BE2C (cell line): ENCODE results near the gene NCOA1.
"Not testable (repeated sequence)": the region's sequence is repeated elsewhere in the genome, so short reads cannot be mapped to it uniquely, and the experiment has no call there.

Source experiments
- DNase-seq: peaks from one replicate; pipeline ENCODE4 v3.0.0-alpha.2; 2020
- H3K27me3 ChIP-seq: fragments of 250-450 bp; sonication (Bioruptor Pico); 2 replicates; pipeline ENCODE4 v1.5.1; 2020; ENCODE audit warnings: mild to moderate bottlenecking
- H3K36me3 ChIP-seq: fragments of 250-450 bp; sonication (Bioruptor Pico); 2 replicates; pipeline ENCODE4 v1.5.1; 2020; ENCODE audit warnings: mild to moderate bottlenecking
- H3K4me1 ChIP-seq: fragments of 250-450 bp; sonication (Bioruptor Pico); 2 replicates; pipeline ENCODE4 v1.5.1; 2020
- H3K4me3 ChIP-seq: 2 replicates; pipeline ENCODE4 v1.5.1; 2011; ENCODE audit warnings: low read depth, low read length
- H3K9me3 ChIP-seq: fragments of 250-450 bp; sonication (Bioruptor Pico); 2 replicates; pipeline ENCODE4 v1.5.1; 2020
- TF ChIP-seq, protein P1 (sequence below): IDR thresholded peaks from 2 replicates; pipeline ENCODE4 v1.5.1; 2012; ENCODE audit warnings: mild to moderate bottlenecking, low read depth, low read length

Gene NCOA1

DNA sequence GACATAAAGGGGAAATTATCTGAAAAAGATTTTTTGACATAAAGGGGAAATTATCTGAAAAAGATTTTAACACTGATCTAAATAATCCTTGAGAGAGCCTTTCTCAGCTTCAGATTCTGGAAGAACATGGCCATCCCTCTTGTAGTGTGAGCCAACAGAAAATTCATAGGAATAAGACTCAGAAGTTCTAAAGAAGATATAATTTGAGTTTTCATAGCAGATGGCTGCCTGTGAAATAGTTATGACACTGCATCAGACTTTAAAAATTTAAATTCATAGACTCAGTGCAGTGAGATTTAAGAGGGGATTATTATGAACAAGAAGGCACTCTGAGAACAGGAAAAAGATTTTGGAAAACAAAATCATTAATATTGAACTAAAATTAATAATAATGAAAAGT, 50.6 kb downstream of the NCOA1 start:
- Histone ChIP-seq H3K4me3 (no peak overlapping the region), H3K27me3 (no peaks in the 10 kb centered on the region), H3K4me1 (no peaks in the 10 kb centered on the region), H3K36me3 (no peaks in the 10 kb centered on the region), H3K9me3 (no peaks in the 10 kb centered on the region; the same call in 1 of the 2 replicates)
- TF ChIP-seq, protein P1, sequence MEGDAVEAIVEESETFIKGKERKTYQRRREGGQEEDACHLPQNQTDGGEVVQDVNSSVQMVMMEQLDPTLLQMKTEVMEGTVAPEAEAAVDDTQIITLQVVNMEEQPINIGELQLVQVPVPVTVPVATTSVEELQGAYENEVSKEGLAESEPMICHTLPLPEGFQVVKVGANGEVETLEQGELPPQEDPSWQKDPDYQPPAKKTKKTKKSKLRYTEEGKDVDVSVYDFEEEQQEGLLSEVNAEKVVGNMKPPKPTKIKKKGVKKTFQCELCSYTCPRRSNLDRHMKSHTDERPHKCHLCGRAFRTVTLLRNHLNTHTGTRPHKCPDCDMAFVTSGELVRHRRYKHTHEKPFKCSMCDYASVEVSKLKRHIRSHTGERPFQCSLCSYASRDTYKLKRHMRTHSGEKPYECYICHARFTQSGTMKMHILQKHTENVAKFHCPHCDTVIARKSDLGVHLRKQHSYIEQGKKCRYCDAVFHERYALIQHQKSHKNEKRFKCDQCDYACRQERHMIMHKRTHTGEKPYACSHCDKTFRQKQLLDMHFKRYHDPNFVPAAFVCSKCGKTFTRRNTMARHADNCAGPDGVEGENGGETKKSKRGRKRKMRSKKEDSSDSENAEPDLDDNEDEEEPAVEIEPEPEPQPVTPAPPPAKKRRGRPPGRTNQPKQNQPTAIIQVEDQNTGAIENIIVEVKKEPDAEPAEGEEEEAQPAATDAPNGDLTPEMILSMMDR, result no peak
- no peak for DNase-seq

DNA sequence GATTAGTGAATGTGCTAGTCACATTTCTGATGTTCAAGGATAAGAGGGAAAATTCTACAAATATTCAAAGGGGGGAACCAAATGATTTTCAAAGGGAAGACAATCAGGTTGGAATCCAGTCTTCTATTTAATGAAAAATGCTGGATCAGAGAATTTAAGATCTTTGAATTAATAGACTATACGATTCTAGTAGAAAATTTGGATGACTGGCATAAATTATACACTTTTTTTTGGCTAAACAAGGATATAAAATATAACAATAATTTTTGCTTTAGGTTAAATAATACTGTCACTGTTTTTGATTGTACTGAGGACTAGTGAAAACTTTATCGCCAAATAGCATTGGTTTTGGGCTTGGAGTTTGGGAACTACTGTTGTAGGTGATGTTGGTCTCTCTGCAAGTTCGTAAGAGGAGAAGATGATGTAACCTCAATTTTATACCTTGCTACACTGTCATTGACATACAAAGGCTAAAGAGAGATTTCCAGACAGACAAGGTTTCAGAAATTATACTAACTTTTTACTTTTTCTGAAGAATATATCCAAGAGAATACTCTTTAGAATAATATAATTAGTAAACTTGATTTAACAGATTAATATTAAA, 51.3 kb downstream of the NCOA1 start:
- no peaks in the 10 kb centered on the region; the same call in 1 of the 2 replicates for H3K9me3 ChIP-seq
- H3K4me1 ChIP-seq, result no peaks in the 10 kb centered on the region
- H3K4me3 ChIP-seq, result no peak overlapping the region
- H3K27me3 ChIP-seq, result no peaks in the 10 kb centered on the region
- TF ChIP-seq, protein P1, result no peak
- DNase-seq, result no peak
- no peaks in the 10 kb centered on the region for H3K36me3 ChIP-seq

DNA sequence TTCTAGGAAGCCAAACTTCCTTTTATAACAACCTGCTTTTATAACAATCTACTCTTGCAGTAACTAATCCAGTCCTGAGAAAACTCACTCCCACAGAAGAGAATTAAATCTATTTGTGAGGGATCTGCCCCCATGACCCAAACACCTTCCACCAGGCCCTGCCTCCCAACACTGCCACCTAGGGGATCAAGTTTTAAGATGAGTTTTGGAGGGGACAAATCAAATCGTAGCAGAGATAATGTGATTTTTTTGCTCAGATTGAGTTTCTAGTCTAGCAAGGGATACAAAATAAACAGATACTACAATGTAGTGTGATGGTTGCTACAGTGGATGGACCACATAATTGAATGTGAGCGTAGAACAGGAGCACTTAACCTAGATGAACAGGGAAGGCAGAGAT, 52.2 kb downstream of the NCOA1 start:
- Histone ChIP-seq H3K9me3 (no peaks in the 10 kb centered on the region; the same call in 1 of the 2 replicates), H3K4me1 (no peaks in the 10 kb centered on the region), H3K27me3 (no peaks in the 10 kb centered on the region), H3K36me3 (no peaks in the 10 kb centered on the region), H3K4me3 (no peak overlapping the region)
- peak; percentile 21 for DNase-seq
- TF ChIP-seq, protein P1, result peak; percentile 64

DNA sequence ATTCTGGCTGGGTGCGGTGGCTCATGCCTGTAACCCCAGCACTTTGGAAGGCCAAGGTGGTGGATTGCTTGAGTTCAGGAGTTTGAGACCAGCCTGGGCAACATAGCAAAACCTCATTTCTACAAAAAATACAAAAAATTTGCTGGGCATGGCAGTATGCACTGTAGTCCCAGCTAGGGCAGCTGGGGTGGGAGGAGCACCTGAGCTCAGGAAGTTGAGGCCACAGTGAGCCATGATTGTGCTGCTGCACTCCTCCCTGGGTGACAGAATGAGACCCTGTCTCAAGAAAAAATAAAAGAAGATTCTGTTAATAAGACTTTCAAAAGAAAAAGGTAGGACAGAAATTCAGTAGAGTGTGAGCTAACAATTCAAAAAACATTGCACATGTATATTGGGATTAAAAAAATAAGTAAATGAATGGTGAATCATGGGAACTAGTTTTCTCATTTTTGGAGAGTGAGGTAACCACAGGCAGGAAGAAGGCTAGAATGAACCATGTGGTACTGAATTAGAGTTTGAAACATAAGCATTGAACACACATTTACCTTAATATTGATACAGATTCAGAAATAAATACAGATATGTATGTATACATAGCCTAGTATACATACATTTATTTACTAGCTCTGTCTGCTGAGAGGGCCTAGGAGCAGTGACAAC, 53.5 kb downstream of the NCOA1 start:
- Histone ChIP-seq H3K27me3 (no peaks in the 10 kb centered on the region), H3K9me3 (no peaks in the 10 kb centered on the region; the same call in 1 of the 2 replicates), H3K4me1 (no peaks in the 10 kb centered on the region), H3K4me3 (no peak overlapping the region), H3K36me3 (no peaks in the 10 kb centered on the region)
- no peak for DNase-seq
- TF ChIP-seq, protein P1, result no peak

DNA sequence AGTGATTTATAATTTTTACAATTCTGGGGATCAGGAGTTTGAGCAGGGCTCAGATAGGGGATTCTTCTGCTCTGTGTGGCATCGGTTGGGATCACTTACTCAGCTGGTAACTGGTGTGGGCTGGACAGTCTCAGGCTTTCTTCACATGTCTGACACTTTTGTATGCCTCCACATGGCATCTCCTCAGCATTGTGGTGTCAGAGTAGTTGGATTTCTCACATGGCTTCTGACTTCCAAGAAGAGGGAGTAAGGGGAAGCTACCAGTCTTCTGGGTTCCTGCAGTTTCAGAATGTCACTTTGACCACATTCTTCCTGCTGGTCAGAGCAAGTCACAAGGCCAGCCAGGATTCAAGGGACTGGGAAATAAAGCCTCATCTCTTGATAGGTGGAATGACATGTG, 55.6 kb downstream of the NCOA1 start:
- H3K27me3 ChIP-seq, result no peaks in the 10 kb centered on the region
- no peaks in the 10 kb centered on the region for H3K36me3 ChIP-seq
- no peak for DNase-seq
- H3K4me1 ChIP-seq, result no peaks in the 10 kb centered on the region
- H3K9me3 ChIP-seq, result no peaks in the 10 kb centered on the region; the same call in 1 of the 2 replicates
- TF ChIP-seq, protein P1, result no peak
- H3K4me3 ChIP-seq, result no peak overlapping the region

DNA sequence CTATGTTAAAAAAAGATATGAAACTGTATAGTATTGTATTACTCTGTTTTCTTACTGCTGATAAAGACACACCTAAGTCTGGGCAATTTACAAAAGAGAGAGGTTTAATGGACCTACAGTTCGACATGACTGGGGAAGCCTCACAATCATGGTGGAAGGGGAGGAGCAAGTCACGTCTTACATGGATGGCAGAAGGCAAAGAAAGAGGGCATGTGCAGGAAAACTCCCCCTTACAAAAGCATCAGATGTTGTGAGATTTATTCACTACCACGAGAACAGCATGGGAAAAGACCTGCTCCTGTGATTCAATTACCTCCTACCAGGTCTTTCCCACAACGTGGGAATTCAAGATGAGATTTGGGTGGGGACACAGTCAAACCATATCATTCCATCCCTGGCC, 57.0 kb downstream of the NCOA1 start:
- H3K4me1 ChIP-seq, result no peaks in the 10 kb centered on the region

DNA sequence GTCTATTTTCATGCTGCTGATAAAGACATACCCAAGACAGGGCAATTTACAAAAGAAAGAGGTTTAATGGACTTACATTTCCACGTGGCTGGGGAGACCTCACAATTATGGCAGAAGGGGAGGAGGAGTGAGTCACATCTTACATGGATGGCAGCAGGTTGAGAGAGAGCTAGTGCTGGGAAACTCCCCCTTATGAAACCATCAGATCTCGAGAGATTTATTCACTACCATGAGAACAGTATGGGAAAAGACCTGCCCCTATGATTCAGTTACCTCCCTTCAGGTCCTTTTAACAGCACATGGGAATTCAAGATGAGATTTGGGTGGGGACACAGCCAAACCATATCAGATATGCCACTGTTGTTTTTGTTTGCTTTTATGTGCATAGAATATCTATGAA, 59.2 kb downstream of the NCOA1 start:
- not testable (repeated sequence) for H3K27me3 ChIP-seq, H3K4me3 ChIP-seq, DNase-seq, H3K9me3 ChIP-seq, H3K4me1 ChIP-seq, H3K36me3 ChIP-seq

More for the DNA sequence above, 57.0 kb downstream of the NCOA1 start:
- Histone ChIP-seq H3K4me3 (no peak overlapping the region), H3K36me3 (no peaks in the 10 kb centered on the region), H3K27me3 (no peaks in the 10 kb centered on the region), H3K9me3 (no peaks in the 10 kb centered on the region; the same call in 1 of the 2 replicates)
- no peak for DNase-seq
- TF ChIP-seq, protein P1, result no peak
